Astrocyte of the spinal cord (primary cell): ENCODE data around the gene C4BPB.
"Not testable (repeated sequence)": the region's sequence is repeated elsewhere in the genome, so short reads cannot be mapped to it uniquely, and the experiment has no call there.

Source experiments
- DNase-seq: peaks from one replicate; pipeline ENCODE4 v3.0.0; 2011; ENCODE audit warnings: low read depth, low spot score
- H3K4me3 ChIP-seq: 2 replicates; pipeline ENCODE4 v1.5.1; 2011; ENCODE audit warnings: low read depth, mild to moderate bottlenecking, low read length, moderate library complexity
- CTCF ChIP-seq: IDR thresholded peaks from 2 replicates; pipeline ENCODE4 v1.5.1; 2012; ENCODE audit warnings: low read depth, mild to moderate bottlenecking, low read length, inconsistent platforms
- in situ Hi-C: cut with HindIII; loops from 2 replicates; pipeline ENCODE4 v1.10.0; 2017; ENCODE audit warnings: low sequenced_read_pairs

Gene C4BPB

GRCh38 chr1:207088701-207089626 is at the start of gene C4BPB:
Gene C4BPB (plus strand): TSS chr1:207088860. CDS start chr1:207089532, 672 bp downstream.
- TF ChIP-seq CTCF = no peak
- DNase-seq = no peak
- in situ Hi-C loops = no loop called here
- H3K4me3 ChIP-seq = no peak within 1 kb of the TSS

- no peak for TF ChIP-seq CTCF
- in situ Hi-C loops = no loop called here
These were observed 49.1 kb upstream of the C4BPB start for GRCh38 chr1:207039380-207040180.

GRCh38 chr1:207040181-207040533 is 48.5 kb upstream of the C4BPB start:
- in situ Hi-C loops = no loop called here
- peak; percentile 15 for DNase-seq
- no peak for TF ChIP-seq CTCF

More at GRCh38 chr1:207039380-207040180, 49.1 kb upstream of the C4BPB start:
- H3K4me3 ChIP-seq = no peak overlapping the region
- DNase-seq = no peak

GRCh38 chr1:207041397-207041796 is 47.3 kb upstream of the C4BPB start:
- in situ Hi-C loops, H3K4me3 ChIP-seq, DNase-seq: not testable (repeated sequence)

More at GRCh38 chr1:207040181-207040533, 48.5 kb upstream of the C4BPB start:
- H3K4me3 ChIP-seq = no peak overlapping the region

GRCh38 chr1:207045453-207045852 is 43.2 kb upstream of the C4BPB start:
- TF ChIP-seq CTCF = no peak
- in situ Hi-C loops = no loop called here
- no peak overlapping the region for H3K4me3 ChIP-seq
- no peak for DNase-seq

GRCh38 chr1:207047505-207047904 is 41.2 kb upstream of the C4BPB start:
- in situ Hi-C loops = no loop called here
- DNase-seq = no peak
- no peak overlapping the region for H3K4me3 ChIP-seq
- TF ChIP-seq CTCF = no peak
